IMR-90 (cell line): ENCODE data around the gene TOP3B.

Experiments used
- BHLHE40 ChIP-seq: fragments of 150-350 bp; IDR thresholded peaks from 2 replicates; pipeline ENCODE4 v1.6.1; 2016; ENCODE audit warnings: mild to moderate bottlenecking, low read depth, low read length
- CEBPB ChIP-seq: IDR thresholded peaks from 2 replicates; pipeline ENCODE4 v1.6.1; 2012; ENCODE audit warnings: low read depth, low read length, improper control_type of control experiment
- MAFK ChIP-seq: IDR thresholded peaks from 2 replicates; pipeline ENCODE4 v1.6.1; 2012; ENCODE audit warnings: low read depth, low read length, improper control_type of control experiment
- MAZ ChIP-seq: IDR thresholded peaks from 2 replicates; pipeline ENCODE4 v1.6.1; 2012; ENCODE audit warnings: low read depth, mild to moderate bottlenecking, low read length, improper control_type of control experiment, moderate library complexity, borderline replicate concordance
- MXI1 ChIP-seq: IDR thresholded peaks from 2 replicates; pipeline ENCODE4 v1.6.1; 2012; ENCODE audit warnings: low read depth, mild to moderate bottlenecking, low read length, moderate library complexity, borderline replicate concordance
- POLR2A ChIP-seq: IDR thresholded peaks from 2 replicates; pipeline ENCODE4 v1.6.1; 2012; ENCODE audit warnings: mild to moderate bottlenecking, low read depth, low read length
- RFX5 ChIP-seq: IDR thresholded peaks from 2 replicates; pipeline ENCODE4 v1.8.0; 2012; ENCODE audit warnings: low read depth, mild to moderate bottlenecking, low read length, moderate library complexity
- SMC3 ChIP-seq: fragments of 150-350 bp; IDR thresholded peaks from 2 replicates; pipeline ENCODE4 v1.6.1; 2016; ENCODE audit warnings: low read depth, mild to moderate bottlenecking, antibody characterized with exemption, low read length, moderate library complexity
- TF ChIP-seq, protein P1 (sequence below): conservative IDR thresholded peaks from 2 replicates; pipeline ENCODE4 v1.5.1; 2012; ENCODE audit warnings: mild to moderate bottlenecking, low read depth, low read length, improper control_type of control experiment
- TF ChIP-seq, protein P2 (sequence below): fragments of 150-350 bp; IDR thresholded peaks from 2 replicates; pipeline ENCODE4 v1.6.1; 2016; ENCODE audit warnings: low read depth, mild to moderate bottlenecking, low read length, moderate library complexity, borderline replicate concordance
- TF ChIP-seq, protein P3 (sequence below): fragments of 150-350 bp; IDR thresholded peaks from 2 replicates; pipeline ENCODE4 v1.6.1; 2017; ENCODE audit warnings: mild to moderate bottlenecking, antibody characterized with exemption, low read length, low read depth

DNA sequence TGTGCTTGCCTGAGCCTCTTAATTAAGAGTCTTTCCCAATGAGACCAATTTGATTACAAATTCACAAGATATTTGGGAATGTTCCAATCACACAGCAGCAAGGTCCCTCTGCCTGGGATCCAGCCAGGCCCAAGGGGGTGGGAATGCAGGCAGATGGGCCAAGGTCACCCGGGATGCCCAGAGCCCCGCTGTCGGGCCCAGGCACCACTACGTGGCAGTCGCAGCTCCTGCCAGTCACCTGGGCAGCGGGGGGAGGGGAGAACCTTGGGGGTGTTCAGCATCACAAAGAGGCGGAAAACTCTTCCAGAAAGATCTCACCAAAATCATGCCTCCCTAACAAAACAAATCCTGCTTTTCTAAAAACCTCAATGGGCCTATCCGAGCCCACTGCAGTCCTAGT, 60.9 kb downstream of the TOP3B start:
- TF ChIP-seq, protein P1, sequence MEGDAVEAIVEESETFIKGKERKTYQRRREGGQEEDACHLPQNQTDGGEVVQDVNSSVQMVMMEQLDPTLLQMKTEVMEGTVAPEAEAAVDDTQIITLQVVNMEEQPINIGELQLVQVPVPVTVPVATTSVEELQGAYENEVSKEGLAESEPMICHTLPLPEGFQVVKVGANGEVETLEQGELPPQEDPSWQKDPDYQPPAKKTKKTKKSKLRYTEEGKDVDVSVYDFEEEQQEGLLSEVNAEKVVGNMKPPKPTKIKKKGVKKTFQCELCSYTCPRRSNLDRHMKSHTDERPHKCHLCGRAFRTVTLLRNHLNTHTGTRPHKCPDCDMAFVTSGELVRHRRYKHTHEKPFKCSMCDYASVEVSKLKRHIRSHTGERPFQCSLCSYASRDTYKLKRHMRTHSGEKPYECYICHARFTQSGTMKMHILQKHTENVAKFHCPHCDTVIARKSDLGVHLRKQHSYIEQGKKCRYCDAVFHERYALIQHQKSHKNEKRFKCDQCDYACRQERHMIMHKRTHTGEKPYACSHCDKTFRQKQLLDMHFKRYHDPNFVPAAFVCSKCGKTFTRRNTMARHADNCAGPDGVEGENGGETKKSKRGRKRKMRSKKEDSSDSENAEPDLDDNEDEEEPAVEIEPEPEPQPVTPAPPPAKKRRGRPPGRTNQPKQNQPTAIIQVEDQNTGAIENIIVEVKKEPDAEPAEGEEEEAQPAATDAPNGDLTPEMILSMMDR: no peak
- TF ChIP-seq POLR2A (no peak), MXI1 (no peak), BHLHE40 (no peak), CEBPB (no peak), MAZ (no peak), SMC3 (no peak), MAFK (no peak), RFX5 (no peak)
- TF ChIP-seq, protein P2, sequence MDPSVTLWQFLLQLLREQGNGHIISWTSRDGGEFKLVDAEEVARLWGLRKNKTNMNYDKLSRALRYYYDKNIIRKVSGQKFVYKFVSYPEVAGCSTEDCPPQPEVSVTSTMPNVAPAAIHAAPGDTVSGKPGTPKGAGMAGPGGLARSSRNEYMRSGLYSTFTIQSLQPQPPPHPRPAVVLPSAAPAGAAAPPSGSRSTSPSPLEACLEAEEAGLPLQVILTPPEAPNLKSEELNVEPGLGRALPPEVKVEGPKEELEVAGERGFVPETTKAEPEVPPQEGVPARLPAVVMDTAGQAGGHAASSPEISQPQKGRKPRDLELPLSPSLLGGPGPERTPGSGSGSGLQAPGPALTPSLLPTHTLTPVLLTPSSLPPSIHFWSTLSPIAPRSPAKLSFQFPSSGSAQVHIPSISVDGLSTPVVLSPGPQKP: no peak
- TF ChIP-seq, protein P3, sequence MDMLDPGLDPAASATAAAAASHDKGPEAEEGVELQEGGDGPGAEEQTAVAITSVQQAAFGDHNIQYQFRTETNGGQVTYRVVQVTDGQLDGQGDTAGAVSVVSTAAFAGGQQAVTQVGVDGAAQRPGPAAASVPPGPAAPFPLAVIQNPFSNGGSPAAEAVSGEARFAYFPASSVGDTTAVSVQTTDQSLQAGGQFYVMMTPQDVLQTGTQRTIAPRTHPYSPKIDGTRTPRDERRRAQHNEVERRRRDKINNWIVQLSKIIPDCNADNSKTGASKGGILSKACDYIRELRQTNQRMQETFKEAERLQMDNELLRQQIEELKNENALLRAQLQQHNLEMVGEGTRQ: no peak
